Stimulated activated CD4-positive, alpha-beta T cell treated with anti-CD3 and anti-CD28 coated beads, Interleukin-2, amount 100 ng/mL, for 48 hours (primary cell): Measurements from ENCODE around the gene LPCAT2.

Experiments used
- DNase-seq, 2 donors: peaks; one replicate each; pipeline ENCODE4 v3.0.0-alpha.2; 2020

Gene LPCAT2

GRCh38 chr16:55621771-55622170, 112.9 kb downstream of the LPCAT2 start:
- DNase-seq, result no peak

- DNase-seq, result no peak
Measured at GRCh38 chr16:55622272-55622671, 113.4 kb downstream of the LPCAT2 start.

GRCh38 chr16:55622930-55623561, 114.2 kb downstream of the LPCAT2 start:
- DNase-seq, result no peak

DNA sequence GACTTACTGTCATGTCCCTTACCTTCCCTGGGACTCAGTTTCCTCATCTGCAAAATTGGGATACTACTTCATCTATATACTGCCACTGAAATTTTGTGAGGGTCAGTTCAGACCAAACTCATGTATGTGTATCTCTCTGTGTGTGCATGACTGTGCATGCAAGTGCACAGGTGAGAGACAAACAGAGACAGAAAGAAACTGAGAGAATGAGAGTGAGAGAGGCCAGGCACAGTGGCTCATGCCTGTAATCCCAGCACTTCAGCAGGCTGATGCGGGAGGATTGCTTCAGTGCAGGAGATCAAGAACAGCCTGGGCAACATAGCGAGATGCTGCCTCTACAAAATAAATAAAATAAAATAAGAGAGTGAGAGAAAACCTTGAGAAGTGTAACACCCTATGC, 114.8 kb downstream of the LPCAT2 start:
- DNase-seq, result no peak

- DNase-seq, result no peak
Measured at GRCh38 chr16:55624696-55625095, 115.8 kb downstream of the LPCAT2 start.

- no peak for DNase-seq
Measured at GRCh38 chr16:55625843-55626242, 117.0 kb downstream of the LPCAT2 start.

- DNase-seq, result no peak
Measured at GRCh38 chr16:55628306-55628968, 119.6 kb downstream of the LPCAT2 start.

- DNase-seq, result no peak
Measured at GRCh38 chr16:55630774-55631173, 121.9 kb downstream of the LPCAT2 start.

DNA sequence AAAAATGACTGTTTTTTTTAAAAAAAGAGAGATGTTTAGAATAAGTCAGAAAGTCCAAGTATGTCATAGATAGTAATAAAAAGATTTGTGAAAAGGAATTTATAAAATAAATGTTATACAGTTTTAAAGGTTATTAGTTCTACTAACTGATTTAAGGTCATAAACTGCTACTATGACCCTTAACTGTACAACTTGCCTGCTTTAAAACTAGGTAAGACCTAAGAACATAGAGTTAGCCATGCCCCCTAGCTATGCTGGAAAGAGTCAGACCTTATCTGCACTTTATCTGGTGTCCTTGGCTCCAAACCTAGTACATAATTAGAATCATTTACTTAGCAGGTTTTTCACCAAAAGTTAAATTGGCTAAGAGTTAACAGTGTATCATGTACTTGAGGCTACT, 123.4 kb downstream of the LPCAT2 start:
- no peak for DNase-seq

- DNase-seq, result no peak
Measured at GRCh38 chr16:55634193-55634592, 125.3 kb downstream of the LPCAT2 start.
